ENCODE measurements around the gene KRT14. TPM values are rescaled to one million over a fixed set of nuclear protein-coding genes. Genes with fewer than 3 reads are reported as not detected.
"Not testable (repeated sequence)": the region's sequence is repeated elsewhere in the genome, so short reads cannot be mapped to it uniquely, and the experiment has no call there.

The KRT14 gene
- total RNA-seq, 2 experiments from 2014 or later, result 0.82 TPM; not detected in 1

DNA sequence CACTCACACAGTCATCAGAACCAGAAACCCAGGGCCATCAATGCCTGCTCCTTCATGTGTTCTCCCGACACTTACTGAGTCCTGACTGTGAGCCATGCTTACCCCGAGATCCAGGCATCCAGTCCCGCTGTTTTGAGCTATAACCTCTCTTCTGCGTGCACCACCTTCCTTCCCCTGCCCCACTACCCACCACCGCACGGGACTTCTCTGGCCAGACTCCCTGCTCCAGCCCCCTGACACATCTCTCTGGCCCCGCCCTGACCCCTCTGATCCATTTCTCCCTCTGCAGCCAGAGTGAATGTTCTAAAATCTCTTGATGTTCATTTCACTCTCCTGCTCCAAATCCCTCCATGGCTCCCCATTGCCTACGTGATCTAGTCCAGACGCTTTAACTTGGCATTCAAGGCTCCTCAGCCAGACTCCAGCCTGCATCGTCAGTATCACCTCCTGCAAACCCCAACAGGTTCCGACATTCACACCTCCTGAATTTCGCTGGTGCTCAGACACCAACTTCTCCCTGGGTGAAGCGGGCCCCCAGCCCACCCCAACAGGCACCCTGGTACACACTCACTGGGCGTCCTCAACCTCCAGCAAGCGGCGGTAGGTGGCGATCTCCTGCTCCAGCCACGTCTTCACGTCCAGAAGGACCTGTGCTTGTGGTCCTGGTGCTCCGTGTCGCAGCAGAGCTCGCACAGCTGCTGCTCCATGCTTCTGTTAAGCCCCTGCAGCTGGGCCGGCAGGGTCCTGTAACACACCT lies 40.8 kb upstream of the KRT14 start:
- no peak for DNase-seq (ENCODE audit: low spot score)
- ChIA-PET CTCF (ENCODE audit: unreplicated experiment) (no interaction called here), POLR2A (interaction anchor here (0.5 kb wide), 1 partner anchor 35 kb away, joined by 3 read pairs; no protein-coding TSS in a partner anchor)
- H3K4me3 ChIP-seq (ENCODE audit: low read depth, low read length, poor library complexity, severe bottlenecking), result no peak overlapping the region
- no peak for TF ChIP-seq EZH2phosphoT487 (IDR thresholded peaks at IDR 0.05; ENCODE audit: borderline replicate concordance, low read depth, low read length)
- TF ChIP-seq, protein P1, sequence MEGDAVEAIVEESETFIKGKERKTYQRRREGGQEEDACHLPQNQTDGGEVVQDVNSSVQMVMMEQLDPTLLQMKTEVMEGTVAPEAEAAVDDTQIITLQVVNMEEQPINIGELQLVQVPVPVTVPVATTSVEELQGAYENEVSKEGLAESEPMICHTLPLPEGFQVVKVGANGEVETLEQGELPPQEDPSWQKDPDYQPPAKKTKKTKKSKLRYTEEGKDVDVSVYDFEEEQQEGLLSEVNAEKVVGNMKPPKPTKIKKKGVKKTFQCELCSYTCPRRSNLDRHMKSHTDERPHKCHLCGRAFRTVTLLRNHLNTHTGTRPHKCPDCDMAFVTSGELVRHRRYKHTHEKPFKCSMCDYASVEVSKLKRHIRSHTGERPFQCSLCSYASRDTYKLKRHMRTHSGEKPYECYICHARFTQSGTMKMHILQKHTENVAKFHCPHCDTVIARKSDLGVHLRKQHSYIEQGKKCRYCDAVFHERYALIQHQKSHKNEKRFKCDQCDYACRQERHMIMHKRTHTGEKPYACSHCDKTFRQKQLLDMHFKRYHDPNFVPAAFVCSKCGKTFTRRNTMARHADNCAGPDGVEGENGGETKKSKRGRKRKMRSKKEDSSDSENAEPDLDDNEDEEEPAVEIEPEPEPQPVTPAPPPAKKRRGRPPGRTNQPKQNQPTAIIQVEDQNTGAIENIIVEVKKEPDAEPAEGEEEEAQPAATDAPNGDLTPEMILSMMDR (conservative IDR thresholded peaks at IDR 0.05; ENCODE audit: low read length), result no peak
- no peaks in the 10 kb centered on the region for H3K79me2 ChIP-seq (ENCODE audit: insufficient read depth, low read depth, low read length)
- H3K9me2 ChIP-seq (ENCODE audit: insufficient read depth, low read length), result no peaks in the 10 kb centered on the region
- H3K27ac ChIP-seq (ENCODE audit: low read depth, low read length, poor library complexity, severe bottlenecking), result no peak overlapping the region
- intact Hi-C loops (cut with micrococcal nuclease; ENCODE audit: unreplicated experiment), result no loop called here
- H3K4me2 ChIP-seq (ENCODE audit: low read length), result no peak overlapping the region
- no peaks in the 10 kb centered on the region for H3K9me3 ChIP-seq (ENCODE audit: low read length)
- no peaks in the 10 kb centered on the region for H3K4me1 ChIP-seq (ENCODE audit: insufficient read depth, low read length, poor library complexity, severe bottlenecking)
- BruUV-seq (replicated peaks), result no TSS peak
- H2AFZ ChIP-seq (ENCODE audit: low read length), result no peak overlapping the region
- no peaks in the 10 kb centered on the region for H3K36me3 ChIP-seq (ENCODE audit: insufficient read depth, low read length)
- no peaks in the 10 kb centered on the region for H4K20me1 ChIP-seq (ENCODE audit: insufficient read depth, low read length)

DNA sequence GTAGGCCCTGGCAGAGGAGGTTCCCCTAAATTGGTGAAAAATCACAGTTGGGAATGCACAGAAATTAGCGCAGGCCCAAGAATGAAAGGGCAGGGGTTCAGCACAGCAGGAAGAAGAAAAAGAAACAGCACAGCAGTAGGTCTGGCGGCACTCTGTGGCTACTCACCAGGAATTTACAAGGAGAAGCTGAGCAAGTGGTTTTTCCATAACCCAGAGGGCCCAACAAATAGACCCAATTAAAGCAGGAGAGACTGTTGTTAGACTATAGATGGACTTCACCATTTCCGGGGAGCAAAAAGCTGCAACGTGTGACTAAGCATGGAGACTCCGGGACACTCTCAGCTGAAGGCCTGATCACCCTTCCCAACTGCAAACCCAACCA lies 40.2 kb upstream of the KRT14 start:
- DNase-seq (ENCODE audit: low spot score); H3K79me2 ChIP-seq (ENCODE audit: insufficient read depth, low read depth, low read length); H2AFZ ChIP-seq (ENCODE audit: low read length); H3K4me3 ChIP-seq (ENCODE audit: low read depth, low read length, poor library complexity, severe bottlenecking); H4K20me1 ChIP-seq (ENCODE audit: insufficient read depth, low read length); intact Hi-C loops (cut with micrococcal nuclease; ENCODE audit: unreplicated experiment); POLR2A ChIA-PET; CTCF ChIA-PET (ENCODE audit: unreplicated experiment); BruUV-seq (replicated peaks); H3K27ac ChIP-seq (ENCODE audit: low read depth, low read length, poor library complexity, severe bottlenecking); H3K9me2 ChIP-seq (ENCODE audit: insufficient read depth, low read length); H3K4me2 ChIP-seq (ENCODE audit: low read length); H3K9me3 ChIP-seq (ENCODE audit: low read length); H3K4me1 ChIP-seq (ENCODE audit: insufficient read depth, low read length, poor library complexity, severe bottlenecking); H3K36me3 ChIP-seq (ENCODE audit: insufficient read depth, low read length): not testable (repeated sequence)

DNA sequence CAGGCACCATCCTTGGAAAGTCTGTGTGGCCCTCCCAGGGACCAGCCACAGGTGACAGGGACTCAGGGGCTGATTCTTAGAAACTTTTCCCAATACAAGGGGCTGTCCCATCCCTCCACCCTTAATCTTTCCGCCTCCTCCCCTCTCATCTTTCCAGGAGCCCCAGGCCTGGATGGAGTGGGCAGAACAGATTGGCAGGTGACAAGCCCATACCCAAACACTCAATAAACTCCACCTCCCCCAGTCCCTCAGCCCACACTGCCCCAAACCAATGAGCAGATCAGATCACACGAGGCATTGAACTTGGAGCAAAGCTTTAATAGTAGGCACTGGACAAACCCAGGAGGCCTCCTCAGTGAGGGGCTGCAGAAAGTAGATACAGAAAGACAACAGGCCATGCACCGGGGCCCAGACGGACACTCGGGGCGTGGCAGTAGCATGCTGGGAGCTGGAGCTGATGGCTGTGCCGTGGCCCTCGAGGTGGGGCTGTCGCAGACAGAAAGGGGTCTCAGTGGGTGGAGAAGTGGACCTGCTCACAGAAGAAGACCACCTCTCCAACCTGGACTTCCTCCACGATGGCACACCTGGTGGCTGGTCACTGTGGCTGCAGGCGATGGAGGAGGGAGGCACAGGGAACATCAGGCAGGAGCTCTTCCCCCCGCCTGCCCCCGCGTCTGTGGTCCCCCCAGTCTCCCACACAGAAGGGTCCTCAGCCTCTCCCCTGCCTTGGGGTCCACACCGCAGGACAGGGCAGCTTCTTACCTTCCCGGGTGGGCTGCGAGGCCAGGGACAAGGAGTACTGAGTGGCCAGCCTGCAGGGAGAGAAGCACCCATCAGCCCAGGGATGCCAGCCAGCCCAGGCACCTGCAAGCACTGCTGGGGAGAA lies 39.6 kb upstream of the KRT14 start:
- H2AFZ ChIP-seq (ENCODE audit: low read length); BruUV-seq (replicated peaks); H3K9me2 ChIP-seq (ENCODE audit: insufficient read depth, low read length); intact Hi-C loops (cut with micrococcal nuclease; ENCODE audit: unreplicated experiment); DNase-seq (ENCODE audit: low spot score); H3K9me3 ChIP-seq (ENCODE audit: low read length); H3K4me3 ChIP-seq (ENCODE audit: low read depth, low read length, poor library complexity, severe bottlenecking); H3K4me2 ChIP-seq (ENCODE audit: low read length); POLR2A ChIA-PET; H3K36me3 ChIP-seq (ENCODE audit: insufficient read depth, low read length); CTCF ChIA-PET (ENCODE audit: unreplicated experiment); H3K4me1 ChIP-seq (ENCODE audit: insufficient read depth, low read length, poor library complexity, severe bottlenecking); H3K27ac ChIP-seq (ENCODE audit: low read depth, low read length, poor library complexity, severe bottlenecking); H4K20me1 ChIP-seq (ENCODE audit: insufficient read depth, low read length); H3K79me2 ChIP-seq (ENCODE audit: insufficient read depth, low read depth, low read length): not testable (repeated sequence)
